HEK293T (cell line): ENCODE results near the gene PYGB.

Source experiments
- ARNT ChIP-seq: fragments of 450-650 bp; IDR thresholded peaks from 2 replicates; pipeline ENCODE4 v1.6.1; 2017; ENCODE audit warnings: mild to moderate bottlenecking
- FOXA1 ChIP-seq: fragments of 450-650 bp; IDR thresholded peaks from 2 replicates; pipeline ENCODE4 v1.6.1; 2016; ENCODE audit warnings: mild to moderate bottlenecking
- FOXK2 ChIP-seq: fragments of 450-650 bp; IDR thresholded peaks from 2 replicates; pipeline ENCODE4 v1.6.1; 2016; ENCODE audit warnings: mild to moderate bottlenecking
- FOXM1 ChIP-seq: fragments of 450-650 bp; IDR thresholded peaks from 2 replicates; pipeline ENCODE4 v1.6.1; 2017; ENCODE audit warnings: mild to moderate bottlenecking, borderline replicate concordance
- NFRKB ChIP-seq: fragments of 450-650 bp; IDR thresholded peaks from 2 replicates; pipeline ENCODE4 v1.6.1; 2016; ENCODE audit warnings: mild to moderate bottlenecking, moderate library complexity
- SP1 ChIP-seq: fragments of 450-650 bp; IDR thresholded peaks from 2 replicates; pipeline ENCODE4 v1.6.1; 2017
- SUZ12 ChIP-seq: fragments of 450-650 bp; IDR thresholded peaks from 2 replicates; pipeline ENCODE4 v1.6.1; 2016; ENCODE audit warnings: mild to moderate bottlenecking
- TARDBP ChIP-seq: fragments of 450-650 bp; IDR thresholded peaks from 2 replicates; pipeline ENCODE4 v1.6.1; 2016

DNA sequence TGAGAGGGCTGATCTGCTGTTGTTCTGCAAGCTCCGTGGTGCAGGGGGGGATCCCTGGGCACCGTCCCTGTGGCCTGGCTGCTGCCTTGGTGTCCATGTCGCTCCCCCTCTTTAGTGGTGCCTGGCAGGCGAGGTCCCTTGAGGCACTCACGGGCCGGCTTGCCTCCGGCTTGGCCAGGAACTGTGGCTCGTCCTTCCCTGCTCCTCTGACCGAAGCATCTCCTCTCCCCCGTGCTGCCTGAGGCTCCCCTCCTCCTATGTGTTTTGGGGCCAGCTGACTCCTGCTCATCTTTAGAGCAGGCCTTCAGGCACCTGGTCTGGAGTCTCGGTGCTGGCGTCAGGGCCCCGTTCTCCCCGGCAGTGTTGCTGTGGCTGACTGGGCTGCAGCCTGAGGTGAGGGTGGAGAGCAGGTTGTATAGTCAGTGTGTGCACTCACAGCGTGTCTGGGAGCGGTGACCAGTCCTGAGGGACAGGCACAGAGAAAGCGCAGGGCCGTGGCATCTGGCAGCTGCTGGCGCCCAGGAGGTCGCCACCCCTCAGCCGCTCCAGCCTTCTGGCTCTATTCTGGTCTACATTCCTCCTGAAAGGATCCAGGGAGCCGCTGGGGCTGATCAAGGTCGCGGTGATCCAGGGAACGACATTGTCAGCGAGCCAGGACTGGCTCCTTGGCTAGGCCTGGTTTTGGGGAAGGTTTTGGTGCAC lies 43.7 kb downstream of the PYGB start:
- TF ChIP-seq FOXK2 (no peak), SP1 (no peak), FOXM1 (no peak), TARDBP (no peak), NFRKB (no peak), FOXA1 (no peak), ARNT (no peak), SUZ12 (no peak)
